ENCODE results near the gene TULP4.
"Not testable (repeated sequence)": the region's sequence is repeated elsewhere in the genome, so short reads cannot be mapped to it uniquely, and the experiment has no call there.

DNA sequence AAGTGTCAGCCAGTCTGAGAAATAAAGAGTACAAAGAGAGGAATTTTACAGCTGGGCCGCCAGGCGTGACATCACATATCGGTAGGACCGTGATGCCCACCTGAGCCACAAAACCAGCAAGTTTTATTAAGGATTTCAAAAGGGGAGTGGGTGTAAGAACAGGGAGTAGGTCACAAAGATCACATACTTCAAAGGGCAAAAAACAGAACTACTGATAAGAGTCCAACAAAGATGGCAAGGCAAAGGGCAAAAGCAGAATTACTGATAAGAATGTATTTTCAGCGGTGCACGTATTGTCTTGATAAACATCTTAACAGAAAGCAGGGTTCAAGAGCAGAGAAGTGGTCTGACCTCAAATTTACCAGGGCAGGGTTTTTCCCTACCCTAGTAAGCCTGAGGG is 33.2 kb downstream of the TULP4 start:
- TF ChIP-seq POLR2AphosphoS5 (IDR thresholded peaks at IDR 0.05; ENCODE audit: borderline replicate concordance, low read depth, low read length); EZH2 (IDR thresholded peaks at IDR 0.05); FOXP2 (optimal IDR thresholded peaks at IDR 0.05; ENCODE audit: control extremely low read depth, extremely low read length, insufficient read depth): not testable (repeated sequence)

Data from SK-N-MC (cell line).